Measurements from ENCODE around the gene UMOD. TPM values are rescaled to one million over a fixed set of nuclear protein-coding genes. Genes with fewer than 3 reads are reported as not detected.

Gene UMOD
- under 1 TPM in 1 of 3 donors, not detected in 2; 0.76 TPM for polyA plus RNA-seq

DNA sequence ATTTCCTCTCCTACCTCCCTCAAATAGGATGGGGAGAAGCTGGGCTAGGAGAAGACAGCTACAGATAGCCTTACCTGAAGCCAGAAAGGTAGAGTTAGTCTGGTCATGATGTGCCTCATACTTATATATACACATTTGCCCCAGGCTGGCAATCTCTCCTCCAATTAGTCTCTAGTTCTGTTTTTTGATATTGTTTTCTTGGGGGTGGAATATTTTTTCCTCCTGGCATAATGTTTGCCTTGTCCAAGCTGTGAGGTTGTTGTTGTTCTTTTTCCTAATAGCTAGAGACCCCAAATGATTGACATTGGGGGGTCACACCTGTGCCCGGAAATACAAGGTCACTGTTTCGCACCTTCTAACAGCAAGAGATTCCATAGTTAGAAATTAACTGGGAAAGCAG, at the start of gene UMOD:
Gene UMOD, minus strand, starts transcription at position 101 of the 400 bp plus-strand sequence. CDS start 1,978 bp downstream, outside the sequence.
- no peak within 1 kb of the TSS for H3K27ac ChIP-seq (ENCODE audit: low read depth, low read length)
- whole genome bisulfite sequencing, 3 donors: 24 to 88% (median 83%) methylated on average over 2 of the region's 2 CpGs

DNA sequence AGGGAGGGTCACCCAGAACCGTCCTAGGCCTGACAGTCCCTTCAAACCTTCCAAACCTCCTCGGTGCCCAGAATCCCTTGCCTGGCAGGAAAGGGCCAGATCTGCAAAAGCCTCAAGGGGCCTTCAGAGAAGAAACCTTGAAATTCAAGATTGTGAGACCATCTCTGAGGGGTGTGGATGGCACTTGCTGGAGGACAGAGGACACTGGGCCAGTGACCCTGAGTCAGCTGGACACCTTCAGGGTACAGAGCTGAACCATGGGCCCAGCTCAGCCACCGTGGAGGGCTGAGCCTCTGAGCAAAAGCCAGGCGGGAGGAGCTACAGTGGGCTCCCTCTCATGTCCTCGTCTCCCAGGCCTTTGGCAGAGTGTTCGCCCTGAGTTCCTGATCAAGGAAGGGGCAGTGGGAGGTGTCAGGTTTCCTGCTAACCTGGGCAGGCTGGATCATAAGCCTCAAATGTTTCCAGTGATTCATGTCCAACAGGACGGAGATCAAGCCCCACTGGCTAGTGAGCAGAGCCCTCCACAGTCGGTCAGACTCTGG, 49.0 kb upstream of the UMOD start:
- WGBS, 3 donors: 65 to 72% (median 67%) methylated on average over 8 of the region's 8 CpGs
- H3K27ac ChIP-seq (ENCODE audit: low read depth, low read length): no peak overlapping the region

DNA sequence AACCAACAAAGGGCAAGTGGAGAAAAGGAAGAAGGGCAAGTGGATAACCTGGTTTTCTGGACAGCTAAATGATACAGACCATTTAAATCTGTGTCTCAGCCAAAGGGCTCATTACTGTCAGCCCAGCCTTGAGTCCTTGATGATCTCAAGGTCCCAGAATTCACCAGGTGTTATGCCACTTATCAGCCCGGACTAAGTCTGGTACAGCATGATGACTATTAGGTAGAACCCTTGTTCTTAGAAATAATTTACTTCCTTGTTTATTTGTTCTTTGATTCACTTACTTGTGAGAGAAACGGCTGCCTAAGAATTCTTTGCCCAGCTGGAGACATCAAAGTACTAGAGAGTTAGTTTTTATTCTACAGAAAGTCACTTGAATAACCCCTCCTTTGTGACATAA, 48.6 kb upstream of the UMOD start:
- WGBS, 3 donors: 24 to 57% (median 54%) methylated on average over 2 of the region's 2 CpGs
- no peak overlapping the region for H3K27ac ChIP-seq (ENCODE audit: low read depth, low read length)

DNA sequence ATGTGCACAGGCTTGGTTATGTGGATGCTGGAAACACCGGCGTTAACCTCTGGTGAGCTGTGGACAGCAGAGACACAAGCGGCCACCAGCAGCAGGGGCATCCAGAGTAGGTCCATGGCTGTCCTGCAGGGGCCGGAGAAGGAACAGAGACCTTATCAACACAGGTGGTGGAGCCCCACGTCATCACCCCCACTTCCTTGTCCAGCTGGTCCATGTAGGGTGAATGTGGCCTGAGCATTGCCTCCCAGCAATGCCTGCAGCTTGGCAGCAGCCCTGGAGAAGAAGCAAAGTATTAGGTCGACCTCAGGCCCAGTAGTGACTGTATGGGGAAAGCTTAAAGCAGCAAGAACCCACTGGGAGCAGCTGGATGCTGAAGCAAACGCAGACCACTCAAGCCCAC, 46.7 kb upstream of the UMOD start:
- no peak overlapping the region for H3K27ac ChIP-seq (ENCODE audit: low read depth, low read length)
- WGBS, 3 donors: 72 to 74% (median 73%) methylated on average over 7 of the region's 7 CpGs

DNA sequence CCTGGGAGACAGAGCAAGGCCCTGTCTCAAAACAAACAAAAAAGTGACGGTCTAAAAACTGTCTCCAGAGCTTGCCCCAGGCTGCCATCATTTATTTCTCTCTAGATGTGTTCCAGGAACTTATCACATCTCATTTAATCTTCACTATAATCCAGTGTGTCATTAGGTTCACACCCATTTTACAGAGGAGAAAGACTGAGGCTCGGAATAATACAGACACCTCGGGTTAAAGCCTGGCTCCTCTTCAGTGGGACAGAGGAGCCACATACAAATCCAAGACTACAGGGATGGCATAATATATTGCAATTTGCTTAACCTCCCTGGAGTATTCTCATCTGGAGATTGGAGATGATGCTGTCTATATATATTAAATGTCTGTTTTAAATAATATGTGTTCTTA, 46.1 kb upstream of the UMOD start:
- 82 to 86% (median 85%) methylated on average over 3 of the region's 3 CpGs for WGBS, 3 donors
- H3K27ac ChIP-seq (ENCODE audit: low read depth, low read length): no peak overlapping the region

DNA sequence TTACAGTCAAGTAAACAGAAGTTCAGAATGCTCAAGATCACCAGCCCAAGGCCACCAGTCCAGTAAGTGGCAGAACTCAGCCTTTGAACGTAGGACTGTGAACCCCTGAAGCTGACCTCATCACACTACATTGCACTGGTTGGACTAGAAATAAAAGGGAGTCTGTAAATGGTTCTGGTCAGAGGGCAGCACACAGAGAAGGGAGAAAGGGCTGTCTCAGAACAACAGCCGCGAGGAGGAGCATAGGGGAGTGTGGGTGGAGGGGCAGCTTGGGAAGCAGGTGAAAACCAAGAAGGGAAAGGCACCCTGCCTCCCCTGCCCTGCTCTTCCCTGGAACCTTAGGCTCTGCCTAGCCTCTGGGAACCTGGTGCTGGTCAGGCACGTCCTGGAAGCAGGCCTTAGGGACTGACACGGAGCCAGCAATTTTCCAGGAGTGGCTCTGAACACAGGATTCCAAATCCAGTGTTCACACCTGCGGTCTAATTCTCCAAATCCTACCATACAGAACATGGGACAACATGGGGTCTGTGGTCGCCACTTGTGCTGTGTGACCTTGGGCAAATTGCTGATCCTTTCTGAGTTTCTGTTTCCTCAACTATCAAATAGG, 45.1 kb upstream of the UMOD start:
- WGBS, 3 donors: 75 to 83% (median 76%) methylated on average over 7 of the region's 7 CpGs

DNA sequence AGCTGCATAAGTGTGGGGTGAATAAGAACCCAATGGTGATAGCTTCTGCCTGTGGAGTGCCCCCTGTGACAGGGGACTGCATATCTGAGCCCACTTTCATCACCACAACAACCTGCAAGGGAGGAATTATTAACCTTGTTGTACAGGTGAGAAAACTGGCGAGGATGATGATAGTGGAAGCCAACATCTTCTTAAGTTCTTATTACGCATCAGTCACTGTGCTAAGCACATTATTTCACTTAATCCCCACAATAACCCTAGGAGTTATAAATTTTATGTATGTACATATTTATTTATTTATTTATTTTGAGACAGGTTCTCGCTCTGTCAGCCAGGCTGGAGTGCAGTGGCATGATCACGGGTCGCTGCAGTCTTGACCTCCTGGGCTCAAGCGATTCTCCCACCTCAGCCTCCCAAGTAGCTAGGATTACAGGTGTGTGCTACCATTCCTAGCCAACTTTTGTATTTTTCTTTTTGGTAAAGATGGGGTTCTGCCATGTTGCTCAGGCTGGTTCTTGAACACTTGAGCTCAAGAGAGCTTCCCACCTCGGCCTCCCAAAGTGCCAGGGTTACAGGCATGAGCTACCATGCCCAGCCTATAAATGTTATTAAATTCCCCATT, 44.4 kb upstream of the UMOD start:
- 95 to 97% (median 96%) methylated on average over 7 of the region's 7 CpGs for WGBS, 3 donors
- H3K27ac ChIP-seq (ENCODE audit: low read depth, low read length): no peak overlapping the region

More for the DNA sequence above, 45.1 kb upstream of the UMOD start:
- H3K27ac ChIP-seq (ENCODE audit: low read depth, low read length): no peak overlapping the region

DNA sequence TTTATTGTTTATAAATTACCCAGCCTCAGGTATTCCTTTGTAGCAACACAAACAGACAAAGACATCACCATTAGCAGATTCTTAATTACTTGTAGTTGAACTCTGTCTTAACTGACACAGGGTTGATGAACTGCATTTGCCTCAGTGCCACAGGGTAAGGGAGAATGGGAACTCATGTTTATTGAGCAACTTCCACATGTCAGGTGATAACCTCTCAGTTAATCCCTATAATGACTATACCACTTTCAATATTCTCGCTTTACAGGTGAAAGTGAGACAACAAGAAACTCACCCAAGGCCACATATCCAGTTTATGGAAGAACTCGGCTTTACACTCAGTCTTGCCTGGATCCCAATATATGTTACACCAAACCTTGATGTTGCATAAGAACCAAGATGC, 43.4 kb upstream of the UMOD start:
- WGBS, 3 donors: 90 to 95% (median 95%) methylated on average over 2 of the region's 2 CpGs
- no peak overlapping the region for H3K27ac ChIP-seq (ENCODE audit: low read depth, low read length)

DNA sequence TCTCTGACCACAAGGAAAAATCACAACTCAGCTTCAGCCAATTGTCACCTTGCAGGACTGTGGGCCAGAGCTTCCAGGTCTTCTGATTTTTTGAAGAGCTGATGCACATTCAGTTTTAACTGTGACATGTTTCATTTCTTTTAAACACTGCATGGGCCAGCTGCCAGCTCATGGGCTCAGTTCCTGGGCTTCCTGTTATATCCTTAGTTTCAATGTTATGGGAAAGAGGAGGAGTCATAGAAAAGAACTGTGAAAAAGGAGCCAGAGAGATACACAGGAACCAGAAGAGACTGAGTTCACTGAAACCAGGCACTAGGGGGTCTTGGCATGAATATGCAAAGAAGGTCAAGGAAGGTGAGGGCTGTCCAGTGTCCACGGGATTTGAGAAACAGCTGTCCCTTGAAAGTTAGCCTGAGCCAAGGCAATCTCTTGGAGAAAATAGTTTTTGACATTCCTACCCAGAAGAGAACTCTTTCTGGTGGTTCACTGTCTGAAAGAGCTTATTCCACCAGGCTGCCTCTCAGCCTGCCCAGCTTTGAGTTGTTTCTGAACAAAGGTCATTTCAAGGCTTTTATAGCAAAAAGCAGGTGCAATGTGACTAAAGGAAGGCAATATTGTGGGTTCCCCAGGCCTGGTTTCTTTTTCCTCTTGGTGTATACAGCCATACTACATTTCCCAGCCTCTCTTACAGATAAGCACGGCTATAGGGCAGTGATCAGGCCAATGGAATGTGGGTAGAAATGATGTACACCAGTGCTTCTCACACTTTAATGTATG, 41.5 kb upstream of the UMOD start:
- WGBS, 3 donors: 43 to 59% (median 53%) methylated on average over 2 of the region's 2 CpGs
- no peak overlapping the region for H3K27ac ChIP-seq (ENCODE audit: low read depth, low read length)

DNA sequence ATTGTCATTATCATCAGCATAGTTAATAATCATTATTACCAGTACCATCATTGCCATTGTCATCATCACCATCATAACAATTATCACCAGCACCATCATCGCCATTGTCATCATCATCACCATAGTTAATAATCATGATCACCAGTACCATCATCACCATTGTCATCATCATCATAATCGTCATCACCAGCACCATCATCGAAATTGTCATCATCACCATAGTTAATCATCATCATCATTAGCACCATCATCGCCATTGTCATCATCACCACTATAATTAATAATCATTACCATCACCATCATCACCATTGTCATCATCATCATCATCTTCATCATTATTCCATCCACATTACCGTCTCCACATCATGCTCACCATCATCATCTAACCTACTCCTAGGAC, 38.5 kb upstream of the UMOD start:
- 90 to 96% (median 92%) methylated on average over 5 of the region's 5 CpGs for WGBS, 3 donors
- H3K27ac ChIP-seq (ENCODE audit: low read depth, low read length): no peak overlapping the region

DNA sequence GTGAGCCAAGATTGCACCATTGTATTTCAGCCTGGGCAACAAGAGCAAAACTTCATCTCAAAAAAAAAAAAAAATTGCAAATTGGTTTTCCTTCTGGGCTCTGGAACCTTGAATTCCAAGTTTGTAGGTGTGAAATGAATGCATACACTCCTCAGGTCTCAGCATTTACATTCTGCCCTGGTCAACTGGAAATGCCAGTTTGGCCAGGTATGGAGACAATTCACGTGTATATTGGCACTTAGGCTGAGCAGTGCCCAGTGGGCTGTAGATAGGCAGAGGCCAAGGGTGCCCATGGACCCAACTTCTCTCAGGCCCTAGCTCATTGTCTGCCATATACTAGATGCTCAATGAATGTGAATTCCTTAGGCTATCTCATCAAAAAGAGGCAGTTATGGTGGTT, 36.3 kb upstream of the UMOD start:
- H3K27ac ChIP-seq (ENCODE audit: low read depth, low read length): no peak overlapping the region
- WGBS, 3 donors: 48 to 81% (median 73%) methylated on average over 1 of the region's 1 CpG

DNA sequence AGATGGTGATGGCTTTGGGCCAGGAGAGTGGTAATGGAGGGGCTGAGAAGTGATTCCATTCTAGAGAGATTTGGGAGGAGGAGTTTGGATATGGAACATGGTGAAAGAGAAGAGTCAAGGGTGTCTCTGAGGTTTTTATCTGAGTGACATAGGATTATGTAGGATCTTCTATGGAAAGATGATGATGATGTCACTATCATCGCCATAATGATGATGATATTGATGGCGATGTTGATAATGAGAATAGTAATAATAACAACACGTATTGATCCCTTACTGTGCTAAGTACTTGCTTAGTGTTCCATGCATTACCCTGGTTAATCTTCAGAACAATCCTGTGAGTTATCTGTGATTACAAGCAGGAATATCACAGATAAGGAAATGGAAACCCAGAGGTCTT, 35.5 kb upstream of the UMOD start:
- no peak overlapping the region for H3K27ac ChIP-seq (ENCODE audit: low read depth, low read length)
- WGBS, 3 donors: 90 to 94% (median 92%) methylated on average over 3 of the region's 3 CpGs

DNA sequence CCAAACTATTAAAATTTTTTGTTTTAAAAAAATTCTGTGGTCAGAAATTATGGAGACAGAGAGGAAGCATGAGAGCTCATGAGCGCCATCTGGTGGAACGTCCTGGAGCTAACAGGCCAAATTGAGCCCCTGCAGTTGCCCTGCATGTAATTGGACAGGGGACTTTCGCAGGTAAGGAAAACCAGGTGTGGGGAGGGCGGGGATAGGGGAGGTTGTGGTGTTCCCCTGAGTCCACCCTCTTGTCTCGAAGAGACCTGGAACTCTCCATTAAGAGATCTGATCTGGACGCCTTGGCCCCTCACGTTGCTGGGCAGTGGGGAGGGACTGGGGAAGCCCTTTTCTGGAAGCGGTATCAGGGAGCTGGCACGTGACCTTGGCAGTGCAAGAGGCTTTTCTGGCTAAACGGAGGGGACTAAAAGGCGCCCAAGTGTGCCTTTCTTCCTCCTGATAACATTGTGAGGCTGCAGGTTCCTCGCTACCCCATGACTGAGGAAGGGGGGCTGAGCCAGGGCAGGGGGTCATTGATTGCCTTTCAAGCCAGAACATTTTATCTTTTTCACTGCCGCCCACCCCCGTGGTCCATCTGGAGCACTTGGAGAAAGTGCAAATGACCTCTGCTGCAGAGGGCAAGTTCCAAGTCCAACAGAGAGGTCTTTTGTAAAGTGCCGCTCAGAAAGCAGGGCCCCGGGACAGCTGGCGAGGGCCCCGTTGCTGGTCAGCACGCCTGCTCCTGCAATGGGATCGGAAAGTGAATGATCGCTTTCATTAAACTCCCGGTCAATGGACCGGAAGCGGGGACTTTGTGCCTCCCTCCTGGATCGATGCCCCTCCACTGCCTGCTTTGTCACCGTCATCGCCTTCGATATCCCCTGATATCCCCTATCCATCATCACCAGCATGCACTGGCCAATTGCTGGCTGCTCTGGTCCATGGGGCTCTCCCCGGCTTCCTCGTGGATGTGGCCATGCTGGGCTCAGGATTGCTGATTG, 33.6 kb upstream of the UMOD start:
- no peak overlapping the region for H3K27ac ChIP-seq (ENCODE audit: low read depth, low read length)
- 14 to 29% (median 22%) methylated on average over 30 of the region's 30 CpGs for WGBS, 3 donors

DNA sequence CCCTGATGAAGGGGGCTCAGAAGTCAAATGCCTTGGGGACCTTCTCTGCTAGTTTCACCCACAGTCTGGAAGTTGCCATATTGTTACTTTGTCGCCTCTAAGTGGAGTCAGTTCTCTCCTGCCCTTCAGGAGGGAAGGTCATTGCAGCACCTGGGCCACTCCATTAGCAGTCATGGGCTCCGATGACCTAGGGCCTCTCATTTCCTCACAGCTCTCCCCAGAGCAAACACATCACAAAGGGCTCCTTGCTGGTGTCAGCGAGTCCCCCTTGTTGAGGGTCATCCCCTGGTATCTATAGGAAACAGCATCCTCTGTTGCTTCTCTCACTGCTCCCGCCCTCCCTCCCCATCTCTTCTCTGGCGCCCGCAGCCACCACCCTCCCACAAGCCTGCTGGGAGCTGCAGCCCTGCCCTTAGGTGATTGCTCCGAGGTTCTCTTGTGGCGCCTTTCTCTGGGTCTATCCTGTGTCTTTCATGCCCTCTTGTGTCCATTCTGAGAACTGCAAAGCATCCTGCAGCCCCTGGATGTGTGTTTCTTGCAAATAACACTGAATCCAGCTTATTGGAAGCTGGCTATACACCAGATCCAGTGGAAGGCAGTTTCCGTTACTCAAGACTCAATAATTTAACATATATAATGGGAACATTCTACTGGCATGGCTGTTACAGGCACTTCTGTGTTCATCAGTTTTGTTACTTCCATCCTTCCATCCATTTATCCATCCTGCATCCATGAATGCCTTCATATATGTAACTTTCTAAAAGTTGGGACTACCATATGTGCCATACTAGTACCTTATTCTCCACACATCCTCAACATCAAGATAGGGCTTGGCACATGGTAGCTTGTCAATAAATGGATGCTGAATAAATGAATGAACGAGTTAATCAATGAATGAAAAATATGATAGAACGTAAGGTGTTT, 30.9 kb upstream of the UMOD start:
- WGBS, 3 donors: 28 to 33% (median 29%) methylated on average over 11 of the region's 11 CpGs
- H3K27ac ChIP-seq (ENCODE audit: low read depth, low read length): no peak overlapping the region

DNA sequence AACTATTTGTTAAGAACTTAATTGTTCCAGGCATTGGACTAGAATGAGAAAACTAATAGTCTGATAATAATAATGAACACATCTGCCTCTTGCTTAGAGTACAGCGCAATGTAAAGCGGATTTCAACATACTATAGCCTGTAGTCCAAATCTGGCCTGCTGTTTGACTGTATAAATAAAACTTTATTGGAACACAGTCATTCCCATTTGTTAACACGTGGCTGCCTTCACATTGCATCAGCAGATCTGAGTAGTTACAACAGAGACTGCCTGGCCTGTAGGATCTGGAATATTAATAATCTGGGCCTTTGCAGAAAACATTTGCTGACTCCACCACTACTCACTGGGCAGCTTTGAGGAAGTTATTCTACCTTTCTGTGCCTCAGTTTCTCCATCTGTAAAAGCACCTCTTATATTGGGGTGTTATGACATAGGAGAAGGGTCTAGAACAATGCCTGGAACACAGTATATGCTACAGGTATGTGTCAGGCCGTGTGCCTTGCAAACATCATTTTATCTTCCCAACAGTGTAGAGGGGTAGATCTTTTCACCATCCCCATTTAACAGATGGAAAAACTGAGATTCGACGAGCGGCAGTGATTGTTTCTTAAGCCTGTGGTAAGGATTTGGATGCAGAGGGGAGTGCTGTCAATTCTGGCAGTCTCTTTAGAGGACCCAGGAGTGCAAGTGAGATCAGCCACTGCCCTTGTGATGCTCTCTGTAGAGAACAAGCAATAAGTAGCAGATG, 29.9 kb upstream of the UMOD start:
- WGBS, 3 donors: 87 to 92% (median 90%) methylated on average over 7 of the region's 7 CpGs
- H3K27ac ChIP-seq (ENCODE audit: low read depth, low read length): no peak overlapping the region

DNA sequence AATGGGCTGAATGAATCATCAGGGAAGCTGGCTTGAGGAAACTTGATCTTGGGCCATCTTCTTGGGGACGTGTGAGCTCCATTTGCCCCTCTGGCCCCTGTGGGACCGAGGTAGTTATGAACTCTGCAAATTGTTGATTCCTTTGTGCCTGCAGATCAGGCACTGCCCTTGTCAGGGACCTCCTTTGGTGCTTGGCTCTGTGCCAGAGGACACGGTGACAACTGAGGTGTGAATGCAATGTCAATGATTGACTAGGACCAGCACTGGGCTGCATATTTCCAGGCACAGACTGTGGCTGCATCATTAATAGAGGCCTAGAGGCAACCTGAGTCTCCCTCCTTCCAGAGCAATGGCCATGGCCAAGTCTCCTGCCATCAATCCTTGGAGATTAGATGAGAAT, 28.3 kb upstream of the UMOD start:
- 58 to 70% (median 61%) methylated on average over 3 of the region's 3 CpGs for WGBS, 3 donors

DNA sequence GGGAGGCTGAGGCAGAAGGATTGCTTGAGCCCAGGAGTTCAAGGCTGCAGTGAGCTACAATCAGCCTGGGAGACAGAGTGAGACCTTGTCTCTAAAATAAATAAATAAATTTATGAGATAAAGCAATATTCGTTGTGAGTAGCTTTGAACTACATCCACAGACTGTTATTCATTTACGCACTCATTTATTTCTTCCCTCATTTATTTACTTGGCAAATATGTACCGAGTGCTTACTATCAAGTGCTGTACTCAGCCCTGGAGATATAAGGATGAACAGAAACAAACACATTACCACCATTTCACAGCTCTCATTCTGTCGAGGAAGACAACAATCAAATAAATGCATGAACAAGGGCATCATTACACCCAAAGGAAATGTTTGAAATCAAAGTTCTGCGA, 24.7 kb upstream of the UMOD start:
- WGBS, 3 donors: 36 to 77% (median 73%) methylated on average over 5 of the region's 5 CpGs
- no peak overlapping the region for H3K27ac ChIP-seq (ENCODE audit: low read depth, low read length)

More for the DNA sequence above, 28.3 kb upstream of the UMOD start:
- H3K27ac ChIP-seq (ENCODE audit: low read depth, low read length): no peak overlapping the region

Measured in adipose tissue (tissue), 3 donors.